ENCODE data around the gene OCIAD1. TPM values are rescaled to one million over a fixed set of nuclear protein-coding genes. Genes with fewer than 3 reads are reported as not detected.
A peak's percentile ranks its signal among the peaks of the same experiment; 100 is the strongest.

OCIAD1 gene
- total RNA-seq, 1 donor from 2014 or later, result 72.4 TPM

GRCh38 chr4:48901196-48901595 lies 70.3 kb downstream of the OCIAD1 start:
- DNase-seq (ENCODE audit: extremely low spot score in 2 of 2), result no peak
- no peaks in the 10 kb centered on the region for H3K36me3 ChIP-seq
- intact Hi-C loops (cut with DNase I), result no loop called here
- no peak overlapping the region for H3K4me3 ChIP-seq
- H3K4me1 ChIP-seq, result peaks cover 6% of the 10 kb centered on the region
- H3K27me3 ChIP-seq, result no peaks in the 10 kb centered on the region
- no peaks in the 10 kb centered on the region for H3K9me3 ChIP-seq
- TF ChIP-seq CTCF (IDR thresholded peaks at IDR 0.05) (no peak), POLR2AphosphoS5 (IDR thresholded peaks at IDR 0.05; ENCODE audit: insufficient read depth in 1 of 2, low read depth in 1 of 2) (no peak)
- no peak overlapping the region for H3K27ac ChIP-seq

- TF ChIP-seq POLR2A (IDR thresholded peaks at IDR 0.05), result no peak
- no peak for TF ChIP-seq CTCF (IDR thresholded peaks at IDR 0.05)
- TF ChIP-seq POLR2AphosphoS5 (IDR thresholded peaks at IDR 0.05; ENCODE audit: insufficient read depth in 1 of 2, low read depth in 1 of 2), result no peak
- DNase-seq (ENCODE audit: extremely low spot score in 2 of 2), result no peak
- Histone ChIP-seq H3K9me3 (no peaks in the 10 kb centered on the region), H3K4me3 (no peak overlapping the region), H3K27ac (no peak overlapping the region), H3K27me3 (no peaks in the 10 kb centered on the region), H3K36me3 (no peaks in the 10 kb centered on the region), H3K4me1 (peaks cover 16% of the 10 kb centered on the region)
- intact Hi-C loops (cut with DNase I), result no loop called here
These were observed 71.4 kb downstream of the OCIAD1 start for GRCh38 chr4:48902266-48902665.

- intact Hi-C loops (cut with DNase I), result no loop called here
These were observed 73.2 kb downstream of the OCIAD1 start for GRCh38 chr4:48904101-48904500.

GRCh38 chr4:48904541-48905142 lies 73.8 kb downstream of the OCIAD1 start:
- H3K9me3 ChIP-seq, result no peaks in the 10 kb centered on the region
- no peak for TF ChIP-seq POLR2A (IDR thresholded peaks at IDR 0.05)
- no peak for TF ChIP-seq CTCF (IDR thresholded peaks at IDR 0.05)
- no peak for TF ChIP-seq POLR2AphosphoS5 (IDR thresholded peaks at IDR 0.05; ENCODE audit: insufficient read depth in 1 of 2, low read depth in 1 of 2)
- no peaks in the 10 kb centered on the region for H3K36me3 ChIP-seq
- intact Hi-C loops (cut with DNase I), result no loop called here
- H3K27ac ChIP-seq, result no peak overlapping the region
- no peak overlapping the region for H3K4me3 ChIP-seq
- DNase-seq (ENCODE audit: extremely low spot score in 2 of 2), result no peak
- H3K4me1 ChIP-seq, result peaks cover 16% of the 10 kb centered on the region
- no peaks in the 10 kb centered on the region for H3K27me3 ChIP-seq

More at GRCh38 chr4:48904101-48904500, 73.2 kb downstream of the OCIAD1 start:
- no peaks in the 10 kb centered on the region for H3K36me3 ChIP-seq
- no peaks in the 10 kb centered on the region for H3K27me3 ChIP-seq
- H3K4me3 ChIP-seq, result no peak overlapping the region
- peaks cover 16% of the 10 kb centered on the region for H3K4me1 ChIP-seq
- H3K9me3 ChIP-seq, result no peaks in the 10 kb centered on the region
- TF ChIP-seq POLR2A (IDR thresholded peaks at IDR 0.05) (no peak), CTCF (IDR thresholded peaks at IDR 0.05) (no peak), POLR2AphosphoS5 (IDR thresholded peaks at IDR 0.05; ENCODE audit: insufficient read depth in 1 of 2, low read depth in 1 of 2) (no peak)
- no peak for DNase-seq (ENCODE audit: extremely low spot score in 2 of 2)
- no peak overlapping the region for H3K27ac ChIP-seq

GRCh38 chr4:48905363-48906015 lies 74.6 kb downstream of the OCIAD1 start:
- no peak overlapping the region for H3K27ac ChIP-seq
- no peaks in the 10 kb centered on the region for H3K9me3 ChIP-seq
- H3K4me3 ChIP-seq, result peak overlapping the region; percentile 78
- no peaks in the 10 kb centered on the region for H3K36me3 ChIP-seq
- H3K27me3 ChIP-seq, result no peaks in the 10 kb centered on the region
- DNase-seq (ENCODE audit: extremely low spot score in 2 of 2), result no peak
- peaks cover 16% of the 10 kb centered on the region for H3K4me1 ChIP-seq
- intact Hi-C loops (cut with DNase I), result no loop called here
- no peak for TF ChIP-seq CTCF (IDR thresholded peaks at IDR 0.05)
- TF ChIP-seq POLR2A (IDR thresholded peaks at IDR 0.05), result no peak
- TF ChIP-seq POLR2AphosphoS5 (IDR thresholded peaks at IDR 0.05; ENCODE audit: insufficient read depth in 1 of 2, low read depth in 1 of 2), result no peak

Measured in vagina (tissue), 2 donors.